GM18519 (cell line): ENCODE results near the gene COL18A1.
"Not testable (repeated sequence)": the region's sequence is repeated elsewhere in the genome, so short reads cannot be mapped to it uniquely, and the experiment has no call there.

Experiments
- ATAC-seq: cut with Tn5 transposase; IDR thresholded peaks from one replicate; pipeline ENCODE4 v1.9.1; 2021; ENCODE audit warnings: mild to moderate bottlenecking, moderate library complexity; ENCODE audit not compliant: unreplicated experiment, low FRiP score

COL18A1 gene

DNA sequence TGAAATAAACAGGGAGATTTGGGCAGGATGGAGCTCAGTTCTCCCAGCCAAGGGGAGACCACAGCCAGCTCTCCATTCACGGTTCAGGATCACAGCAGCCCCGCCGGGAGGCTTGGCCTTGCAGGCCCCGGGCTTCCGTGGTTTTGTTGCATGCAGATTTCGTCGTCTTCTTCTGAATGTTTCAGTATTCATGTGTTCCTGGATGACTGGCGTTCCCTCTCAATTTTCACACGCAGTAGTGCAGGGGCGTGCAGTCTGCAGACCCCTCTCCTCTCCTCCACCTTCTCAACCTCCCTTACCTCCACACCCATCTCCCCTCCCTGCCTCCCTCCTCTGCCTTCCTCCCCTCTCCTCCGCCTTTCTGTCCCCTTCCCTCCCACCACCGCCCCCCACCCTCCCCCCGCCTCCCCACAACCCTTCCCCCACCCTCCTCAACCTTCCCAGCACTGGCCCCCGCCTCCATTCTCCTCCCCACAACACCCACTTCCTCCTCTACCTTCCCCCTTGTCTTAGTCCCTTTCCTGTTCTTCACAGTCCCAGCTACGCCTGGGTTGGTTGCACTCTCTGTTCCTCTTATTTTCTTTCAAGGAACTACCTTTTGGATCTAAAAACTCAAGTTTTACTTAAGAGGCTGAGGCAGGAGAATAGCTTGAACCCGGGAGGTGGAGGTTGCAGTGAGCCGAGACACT is 145.7 kb downstream of the COL18A1 start:
- no peak for ATAC-seq

DNA sequence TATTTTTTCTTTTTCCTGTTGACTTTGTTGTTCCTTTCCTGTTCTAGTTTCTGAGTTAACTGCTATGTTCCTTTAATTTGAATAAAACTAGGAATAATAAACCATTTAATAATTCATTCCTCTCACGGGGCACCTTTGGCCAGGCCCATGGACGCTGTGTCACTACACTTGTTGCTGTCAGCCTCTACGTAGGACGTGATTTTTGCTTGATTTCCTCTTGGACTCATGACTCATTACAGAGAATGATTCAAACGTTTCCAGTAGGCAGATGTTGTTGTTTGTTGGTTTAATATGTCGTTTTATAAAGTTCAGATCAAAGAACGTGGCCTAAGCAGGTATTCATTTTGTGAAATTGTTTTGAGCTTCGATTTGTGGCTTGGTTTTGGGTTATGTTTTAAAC is 146.4 kb downstream of the COL18A1 start:
- ATAC-seq, result no peak

DNA sequence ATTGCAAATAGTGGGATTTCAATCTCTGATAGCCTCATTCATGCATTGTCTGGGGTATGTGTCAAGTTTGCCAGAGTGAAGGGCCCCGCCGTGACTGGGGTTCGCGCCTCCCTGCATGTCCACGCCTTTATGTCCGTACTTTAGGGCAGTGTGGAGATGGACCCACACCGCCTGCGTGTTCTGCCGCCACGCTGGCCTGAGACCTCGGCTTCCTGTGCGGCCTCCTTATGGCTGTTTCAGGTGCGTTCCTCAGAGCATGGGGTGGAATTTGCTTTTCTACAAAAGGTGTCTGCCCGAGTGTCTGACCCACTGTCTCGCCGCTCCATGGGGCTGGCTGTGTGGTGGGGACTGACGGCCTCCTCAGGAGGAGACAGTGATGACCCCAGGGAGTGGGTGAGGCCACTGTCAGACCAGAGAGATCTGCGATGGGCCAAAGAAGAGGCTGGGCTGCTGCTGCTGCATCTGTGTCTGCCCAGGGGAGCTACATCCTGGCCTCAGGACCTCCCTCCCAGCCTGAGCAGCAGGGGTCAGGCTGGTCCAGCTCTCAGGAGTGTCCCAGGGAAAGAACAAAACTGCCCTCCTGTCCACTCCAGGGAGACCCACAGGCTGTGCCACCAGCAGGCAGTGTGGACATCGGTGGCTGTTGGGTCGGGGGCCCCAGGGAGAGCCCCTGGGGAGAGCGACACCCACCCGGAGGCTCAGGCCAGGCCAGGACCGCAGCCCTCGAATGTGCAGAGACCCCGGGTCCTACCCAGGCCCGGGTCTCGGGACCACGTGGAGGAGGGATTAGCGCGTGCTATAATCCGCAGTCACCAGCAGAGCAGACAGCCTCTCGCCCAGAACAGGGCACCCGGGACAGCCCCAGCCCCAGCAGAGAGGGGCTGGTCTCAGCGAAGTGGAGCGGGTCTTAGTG is 147.1 kb downstream of the COL18A1 start:
- no peak for ATAC-seq

DNA sequence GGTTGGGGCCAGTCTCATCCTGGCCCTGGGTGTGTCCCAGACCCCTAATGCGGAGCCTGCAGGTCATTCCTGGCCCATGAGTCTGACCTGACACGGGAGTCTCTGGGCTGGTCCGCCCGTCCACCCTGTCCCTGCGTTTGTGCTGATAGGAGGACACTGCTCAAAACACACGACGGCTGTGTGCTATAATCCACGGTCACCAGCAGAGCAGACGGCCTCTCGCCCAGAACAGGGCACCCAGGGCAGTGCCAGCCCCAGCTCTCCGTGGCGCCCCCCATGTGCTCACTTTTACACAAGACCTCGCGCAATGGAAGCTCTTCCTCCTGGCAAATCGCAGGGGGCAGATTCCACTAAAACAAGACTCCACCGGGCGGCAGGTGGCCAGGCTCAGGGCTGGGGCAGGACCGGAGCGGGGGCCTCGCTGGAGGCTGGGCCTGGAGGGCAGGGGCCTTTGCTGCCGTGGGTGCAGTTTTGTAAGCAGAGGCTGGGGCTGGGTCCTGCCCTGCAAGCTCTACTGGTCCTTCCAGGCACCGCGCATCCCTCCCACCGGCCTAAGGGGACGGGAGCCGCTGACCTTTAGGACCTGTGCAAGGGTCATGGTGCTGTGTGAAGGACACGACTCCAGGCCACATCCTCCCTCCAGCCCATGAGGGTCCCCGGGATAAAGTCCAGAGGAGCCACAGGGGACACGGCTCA is 147.9 kb downstream of the COL18A1 start:
- no peak for ATAC-seq

DNA sequence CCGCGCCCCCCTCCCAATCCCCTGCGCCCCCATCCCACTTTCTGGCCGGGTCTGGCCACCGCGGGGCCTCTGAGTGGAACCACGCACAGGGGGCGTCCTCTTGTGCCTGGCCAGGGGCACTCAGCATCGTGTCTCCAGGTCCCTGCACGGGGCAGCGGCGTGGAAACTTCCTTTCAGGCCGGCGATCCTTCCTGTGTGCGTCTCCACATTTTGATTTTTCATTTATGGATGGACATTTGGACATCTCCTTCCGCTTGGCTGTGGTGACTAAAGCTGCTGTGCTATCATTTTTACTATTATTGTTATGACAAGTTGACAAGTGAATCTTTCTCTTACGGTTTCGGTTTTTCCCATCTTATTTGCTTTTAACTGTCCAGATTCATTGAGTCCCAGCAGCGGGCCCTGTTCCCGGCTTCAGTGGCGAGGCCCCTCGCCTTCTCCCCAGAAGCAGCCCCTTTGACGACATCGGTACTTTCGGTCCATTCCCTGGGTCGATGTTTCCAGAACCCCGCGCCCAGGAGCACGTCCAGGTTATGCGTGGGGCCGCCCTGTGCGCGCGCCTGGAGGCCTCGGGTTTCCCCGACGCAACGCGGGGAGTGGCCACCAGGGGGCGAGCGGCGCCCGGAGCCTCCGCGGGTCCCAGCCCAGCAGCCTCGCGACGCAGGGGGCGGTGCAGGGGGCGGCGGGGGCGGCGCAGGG is 149.7 kb downstream of the COL18A1 start:
- ATAC-seq, result no peak

DNA sequence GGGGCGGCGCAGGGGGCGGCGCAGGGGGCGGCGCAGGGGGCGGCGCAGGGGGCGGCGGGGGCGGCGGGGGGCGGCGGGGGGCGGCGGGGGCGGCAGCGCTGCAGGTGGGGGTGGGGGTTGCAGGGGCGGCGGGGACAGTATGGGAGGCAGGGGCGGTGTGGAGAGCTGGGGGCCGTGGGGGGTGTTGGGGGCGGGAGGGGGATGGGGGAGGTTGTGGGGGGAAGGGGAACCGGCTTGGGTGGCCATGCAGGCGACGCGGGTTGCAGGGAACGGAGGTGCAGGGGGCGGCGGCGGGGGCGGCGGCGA is 150.2 kb downstream of the COL18A1 start:
- ATAC-seq, result no peak

DNA sequence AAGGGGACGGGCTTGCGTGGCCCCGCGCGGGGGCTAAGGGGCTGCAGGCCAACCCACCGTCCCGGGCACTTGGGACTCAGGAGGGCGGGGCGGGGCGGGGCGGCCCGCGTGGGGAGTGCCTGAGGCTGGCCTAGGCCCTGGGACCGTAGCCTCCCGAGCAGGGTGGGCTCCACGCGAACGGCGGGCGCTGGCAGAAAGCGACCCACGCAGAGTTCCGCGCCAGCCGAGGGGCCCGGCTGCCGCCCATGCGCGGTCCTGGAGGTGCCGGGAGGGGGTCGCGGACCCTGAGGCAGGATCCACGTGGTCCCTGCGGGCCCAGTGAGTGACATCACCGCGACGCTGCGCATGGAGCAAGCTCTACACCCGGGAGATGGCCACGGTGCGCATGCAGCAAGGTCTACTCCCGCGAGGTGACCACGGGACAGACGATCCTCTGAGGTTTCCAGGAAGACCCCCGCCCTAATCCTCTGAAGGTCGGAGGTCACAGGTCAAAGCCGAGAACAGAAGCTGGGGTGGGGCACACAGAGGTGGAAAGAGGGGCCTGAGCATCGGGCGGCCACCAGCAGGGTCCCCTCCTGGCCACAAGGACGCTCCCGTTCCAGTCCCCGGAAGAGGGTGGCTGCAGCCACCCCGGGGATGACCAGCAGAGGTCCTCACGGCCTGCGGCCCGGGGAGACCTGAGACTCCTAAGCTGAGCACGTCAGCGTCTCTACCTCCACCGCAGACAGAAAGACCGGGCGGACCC is 150.8 kb downstream of the COL18A1 start:
- no peak for ATAC-seq

DNA sequence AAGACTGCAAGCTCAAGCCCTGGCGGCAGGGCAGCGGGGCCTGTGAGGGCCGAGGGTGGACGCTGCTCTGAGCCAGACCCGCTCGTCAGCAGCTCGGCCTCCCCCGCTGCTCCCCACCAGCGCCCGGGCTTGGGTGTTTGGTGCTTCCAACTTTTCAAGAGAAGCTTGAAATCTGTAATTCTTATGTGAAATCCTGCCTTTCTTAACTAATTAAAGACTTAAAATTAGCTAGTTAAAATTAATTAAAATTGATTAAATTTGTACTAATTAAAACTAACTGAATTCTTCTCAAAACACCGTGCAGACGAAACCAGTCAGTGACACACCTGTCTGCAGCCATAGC is 151.3 kb downstream of the COL18A1 start:
- ATAC-seq, result no peak

DNA sequence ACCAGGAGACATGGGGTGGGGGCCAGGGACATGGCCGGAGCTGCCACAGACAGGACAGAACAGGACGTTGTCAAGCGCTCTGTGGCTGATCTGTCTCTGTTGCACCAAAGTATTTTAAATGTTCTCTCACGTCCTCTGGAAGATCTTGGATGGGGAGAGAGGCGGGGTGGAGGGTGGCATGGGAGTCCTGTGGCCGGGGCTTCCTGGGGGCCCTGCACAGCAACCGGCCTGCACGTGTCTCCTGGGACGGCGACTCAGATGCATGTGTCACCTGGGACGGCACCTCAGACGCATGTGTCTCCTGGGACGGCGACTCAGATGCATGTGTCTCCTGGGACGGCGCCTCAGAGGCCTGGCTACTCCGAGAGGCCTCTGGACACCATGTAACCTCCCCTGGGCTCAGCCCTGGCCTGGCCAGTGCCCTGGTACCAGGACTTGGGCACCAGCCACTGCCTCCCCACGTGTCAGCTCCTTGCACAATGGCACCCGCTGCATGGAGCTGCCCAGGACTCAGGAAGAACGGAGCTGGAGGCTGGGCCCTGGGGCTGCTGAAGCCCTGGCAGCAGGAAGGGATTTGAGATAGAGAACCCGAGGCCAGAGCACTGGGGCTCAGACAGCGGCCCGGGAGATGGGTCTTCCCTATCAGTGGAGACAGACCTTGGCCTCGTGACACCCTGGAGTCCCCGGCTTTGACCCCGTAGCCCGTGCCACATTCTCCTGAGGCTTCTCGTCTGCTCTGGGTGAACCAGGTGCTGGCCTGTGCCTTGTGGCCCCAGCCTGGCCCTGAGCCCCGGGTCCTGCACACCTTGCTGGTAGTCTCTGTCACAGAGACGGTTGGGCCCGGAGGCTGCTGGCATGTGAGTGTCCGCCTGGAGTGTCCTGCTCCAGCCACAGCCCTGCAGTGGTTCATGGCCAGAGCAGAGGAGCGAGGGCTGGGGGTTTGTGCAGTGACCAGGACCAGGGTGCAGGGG is 152.0 kb downstream of the COL18A1 start:
- no peak for ATAC-seq

DNA sequence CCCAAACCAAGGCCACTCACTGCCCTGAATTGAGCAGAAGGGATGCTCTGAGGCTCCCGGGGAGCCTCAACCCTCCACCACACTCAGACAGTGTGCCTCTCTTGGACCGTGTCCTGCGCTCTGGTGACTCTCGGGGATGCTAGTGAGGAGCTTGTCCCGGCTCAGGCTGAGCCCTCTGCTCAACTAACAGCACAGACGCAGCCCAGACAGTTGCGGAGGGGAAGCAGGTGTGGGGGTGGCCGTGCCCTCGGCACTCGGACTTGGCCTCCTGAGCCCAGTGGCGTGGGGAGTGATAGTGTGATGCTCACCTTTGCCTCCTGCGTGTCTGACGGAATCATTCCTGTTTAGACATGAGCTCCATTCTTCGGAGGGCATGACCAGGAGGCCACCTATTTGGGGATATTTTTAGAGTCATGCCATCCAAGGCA is 152.7 kb downstream of the COL18A1 start:
- ATAC-seq, result no peak

DNA sequence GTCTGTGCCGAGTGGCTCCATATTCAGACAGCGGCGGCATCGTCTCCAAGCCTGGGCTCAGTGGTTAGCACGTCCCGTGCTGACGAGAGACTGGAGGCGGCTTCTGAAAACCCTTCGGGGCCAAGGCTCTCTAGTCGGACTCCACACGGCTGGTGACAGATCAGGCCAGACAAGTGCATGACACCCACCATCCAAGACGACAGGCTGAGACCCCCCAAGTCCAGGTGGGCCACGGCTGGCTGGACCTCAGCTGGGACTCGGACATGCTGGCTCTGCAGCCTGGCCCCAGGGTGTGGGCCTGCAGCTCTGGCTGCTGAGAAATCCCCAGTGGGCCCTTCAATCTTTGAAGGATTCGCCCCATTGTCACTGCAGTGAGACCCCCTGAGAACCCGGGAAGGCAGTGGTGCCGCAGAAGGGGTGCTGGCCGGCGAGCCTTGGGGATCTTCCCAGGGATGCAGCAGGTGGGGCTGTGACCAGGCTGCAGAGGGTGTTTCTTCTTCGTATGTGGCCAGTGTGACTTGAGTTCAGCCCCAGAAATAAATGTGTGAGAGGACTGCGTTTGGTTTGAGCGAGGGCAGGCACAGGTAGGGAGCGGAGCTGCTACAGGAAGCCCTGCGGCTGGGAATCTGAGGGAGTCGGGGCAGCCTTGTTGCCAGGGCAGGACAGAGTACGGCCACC is 153.2 kb downstream of the COL18A1 start:
- no peak for ATAC-seq

DNA sequence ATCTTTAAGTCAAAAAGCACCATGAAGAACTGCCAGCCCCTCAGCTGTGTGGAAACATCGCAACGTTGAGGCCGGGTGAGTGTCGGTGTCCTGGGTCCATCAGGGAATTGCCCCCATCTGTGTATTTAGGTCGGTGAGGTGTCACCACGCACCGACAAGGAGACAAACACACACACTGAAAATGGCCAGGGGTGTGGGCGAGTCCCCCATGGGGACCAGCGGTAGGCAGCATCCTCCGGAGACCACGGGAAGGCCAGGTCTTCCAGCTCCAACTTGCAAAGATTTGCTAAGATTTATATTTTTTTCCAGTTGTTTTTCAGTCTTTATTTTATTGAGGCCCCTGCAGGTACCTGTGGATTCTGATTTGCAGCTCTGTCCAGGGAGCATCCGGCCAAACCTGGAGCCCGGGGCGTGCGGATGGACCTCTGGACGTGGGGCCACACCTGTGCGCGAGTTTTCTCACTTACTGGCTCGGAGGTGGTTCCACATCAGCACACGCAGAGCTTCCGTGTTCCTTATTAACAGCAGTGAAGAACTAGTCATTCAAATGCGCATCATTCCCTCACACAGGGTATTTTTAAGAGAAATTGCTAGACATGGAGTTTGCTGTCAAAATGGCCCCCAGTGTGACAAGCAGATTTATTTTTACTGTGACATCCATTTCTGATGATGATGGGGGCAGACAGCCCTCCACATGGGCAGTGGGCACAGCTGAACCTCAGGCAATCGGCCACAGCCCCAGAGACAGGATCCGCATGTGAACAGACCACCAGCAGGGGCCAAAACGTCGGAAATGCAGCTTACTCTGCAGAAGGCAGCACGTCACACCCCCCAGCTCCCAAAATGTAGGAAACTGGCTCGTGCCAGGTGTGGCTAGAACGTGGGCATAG is 154.5 kb downstream of the COL18A1 start:
- no peak for ATAC-seq

DNA sequence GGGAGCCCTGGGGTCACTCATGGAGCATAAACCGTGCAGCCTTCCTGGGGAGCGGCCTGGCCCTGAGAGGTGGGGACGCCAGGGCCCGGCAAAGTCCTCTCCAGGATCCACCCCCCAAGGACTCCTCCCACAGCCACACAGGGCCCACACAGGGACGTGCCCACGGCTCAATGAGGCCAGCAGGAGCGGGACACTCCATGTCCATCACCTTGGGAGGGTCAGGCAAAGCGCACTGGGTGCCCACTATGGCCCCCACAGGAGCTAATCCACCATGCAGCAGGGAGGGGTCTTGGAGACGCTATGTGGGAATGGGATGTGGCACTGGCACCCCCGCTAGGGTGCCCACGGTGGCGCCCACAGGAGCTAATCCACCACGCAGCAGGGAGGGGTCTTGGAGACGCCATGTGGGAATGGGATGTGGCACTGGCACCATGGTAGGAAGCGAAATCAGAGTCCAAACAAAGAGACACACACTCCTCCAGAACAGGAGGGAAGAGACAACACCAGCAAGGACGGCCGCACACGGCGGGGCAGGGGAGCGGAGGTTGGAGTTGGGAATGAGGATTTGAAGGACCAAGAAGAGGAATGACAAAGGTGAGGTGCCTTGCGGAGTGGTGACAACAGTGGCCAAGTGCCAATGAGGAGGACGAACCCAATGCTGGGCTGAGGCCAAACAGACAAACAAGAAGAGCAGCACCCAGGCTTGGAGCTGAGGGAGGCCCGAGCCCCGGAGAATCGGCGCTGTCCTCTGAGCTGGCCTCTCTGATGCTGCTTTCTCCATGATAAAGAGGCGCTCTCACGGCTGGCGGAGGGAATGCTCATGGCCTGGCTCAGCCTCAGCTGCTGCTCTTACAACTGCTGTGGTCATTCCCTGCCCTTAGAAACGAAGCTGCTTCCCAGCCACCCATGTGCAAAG is 155.4 kb downstream of the COL18A1 start:
- ATAC-seq, result no peak

DNA sequence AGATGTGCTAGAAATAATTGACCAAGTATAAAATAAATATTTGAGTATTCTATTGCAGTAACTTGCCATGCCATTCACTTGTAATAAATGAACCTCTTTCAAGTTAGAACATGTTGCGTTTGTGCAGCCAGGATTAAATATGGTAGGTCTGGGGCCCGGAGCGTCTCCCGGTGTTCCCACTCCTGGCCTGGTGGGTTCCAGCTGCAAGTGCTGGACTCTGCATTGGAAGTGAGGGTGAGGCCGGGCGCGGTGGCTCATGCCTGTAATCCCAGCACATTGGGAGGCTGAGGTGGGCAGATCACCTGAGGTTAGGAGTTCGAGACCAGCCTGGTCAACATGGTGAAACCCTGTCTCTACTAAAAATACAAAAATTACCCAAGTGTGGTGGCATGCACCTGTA is 156.3 kb downstream of the COL18A1 start:
- ATAC-seq, result not testable (repeated sequence)

DNA sequence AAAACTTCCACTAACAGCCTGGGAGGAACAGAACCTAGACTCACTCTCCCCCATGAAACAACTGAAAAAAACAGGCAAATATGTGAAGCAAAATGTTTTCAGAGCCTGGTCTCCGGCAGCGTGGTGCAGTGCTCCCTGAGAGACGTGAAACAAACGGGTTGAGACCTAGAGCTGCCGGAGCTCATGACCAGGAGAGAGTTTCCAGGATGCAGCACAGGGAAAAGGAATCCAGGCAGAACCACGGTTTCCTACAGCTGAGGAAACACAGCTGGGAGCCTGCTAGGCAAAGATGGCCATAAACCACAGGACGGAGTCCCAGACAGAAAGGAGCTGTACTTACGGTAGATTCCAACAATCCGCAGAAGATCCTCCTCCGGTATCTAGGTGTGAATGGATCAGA is 157.4 kb downstream of the COL18A1 start:
- ATAC-seq, result no peak

DNA sequence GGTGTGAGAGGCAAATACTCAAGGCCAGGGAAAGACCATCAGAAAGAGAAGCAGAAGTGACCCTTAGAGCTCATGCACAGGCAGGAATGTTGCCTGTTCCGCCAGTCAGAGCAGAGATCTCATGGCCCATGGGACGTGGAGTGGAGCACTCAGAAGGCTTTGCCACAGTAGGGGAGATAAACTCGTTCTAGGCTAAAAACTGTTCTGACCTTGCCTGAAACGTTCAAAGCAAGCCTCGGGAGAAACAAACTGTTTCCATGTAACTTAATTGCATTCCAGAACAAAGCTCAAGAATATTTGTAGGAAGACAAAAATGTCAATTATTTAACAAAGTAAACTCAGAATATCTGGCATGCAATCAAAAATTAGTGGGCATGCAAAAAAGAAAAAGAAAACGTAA is 158.0 kb downstream of the COL18A1 start:
- no peak for ATAC-seq
